Breast epithelium (tissue), 4 donors: ENCODE measurements around the gene ANKRD11. TPM values are rescaled to one million over a fixed set of nuclear protein-coding genes. Genes with fewer than 3 reads are reported as not detected.

Experiments used
- DNase-seq, 2 donors: peaks; one replicate each; pipeline ENCODE4 v3.0.0-alpha.2; 2019; ENCODE audit warnings: low spot score in 2 of 2
- H3K27ac ChIP-seq, 2 donors: fragments of 200-600 bp; sonication (generic) in 1 of 2; one replicate each; pipeline ENCODE4 v1.5.1; 2016 to 2019; ENCODE audit warnings: mild to moderate bottlenecking in 1 of 2
- H3K27me3 ChIP-seq, 2 donors: fragments of 200-600 bp; sonication (generic) in 1 of 2; one replicate each; pipeline versions ENCODE4 v1.5.1 to v1.6.0; 2017 to 2019; ENCODE audit warnings: control low read depth in 1 of 2, mild to moderate bottlenecking in 1 of 2
- H3K36me3 ChIP-seq: fragments of 200-600 bp; one replicate; pipeline ENCODE4 v1.5.1; 2019
- H3K4me1 ChIP-seq, 2 donors: fragments of 200-600 bp; sonication (generic); one replicate each; pipeline ENCODE4 v1.5.1; 2016 to 2019; ENCODE audit warnings: control low read depth in 1 of 2
- H3K4me3 ChIP-seq, 3 donors: fragments of 200-600 bp; sonication (generic); 1 replicate in 2 of 3; 2 replicates in 1 of 3; pipeline ENCODE4 v1.5.1; 2016 to 2019; ENCODE audit warnings: mild to moderate bottlenecking in 3 of 3, moderate library complexity in 2 of 3
- H3K9me3 ChIP-seq, 2 donors: fragments of 200-600 bp; sonication (generic) in 1 of 2; one replicate each; pipeline ENCODE4 v1.5.1; 2016 to 2019; ENCODE audit warnings: control low read depth in 1 of 2
- CTCF ChIP-seq, 3 donors: fragments of 450-650 bp; IDR thresholded peaks; one replicate each; pipeline ENCODE4 v1.5.1; 2016 to 2017; ENCODE audit warnings: antibody characterized with exemption in 3 of 3, mild to moderate bottlenecking in 3 of 3, moderate library complexity in 3 of 3
- POLR2A ChIP-seq: fragments of 450-650 bp; IDR thresholded peaks from one replicate; pipeline ENCODE4 v1.6.1; 2016; ENCODE audit warnings: antibody characterized with exemption, mild to moderate bottlenecking, moderate library complexity
- POLR2AphosphoS5 ChIP-seq, 3 donors: sonication (generic); formaldehyde crosslinking; IDR thresholded peaks; one replicate each; pipeline ENCODE4 v1.6.1; 2017; ENCODE audit warnings: antibody characterized with exemption in 3 of 3
- intact Hi-C: fragments of 100-400 bp; cut with DNase I; formaldehyde crosslinking; loops from one replicate; pipeline ENCODE4 v1.15.1; 2023; ENCODE audit warnings: low total_unique reads
- total RNA-seq, 3 donors: library from RNA; depleted of rRNA; stranded (reverse); fragments of >200 nt; gene quantifications; one replicate each; pipeline ENCODE4 v1.1.0, GENCODE V29; 2016

The ANKRD11 gene
- total RNA-seq, 3 donors from 2014 or later: 64.0 to 79.0 (median 69.2) TPM

- H3K9me3 ChIP-seq: no peaks in the 10 kb centered on the region
- intact Hi-C loops: no loop called here
- no peak overlapping the region for H3K27ac ChIP-seq
These were observed 201.4 kb downstream of the ANKRD11 start for GRCh38 chr16:89288966-89289365.

DNA sequence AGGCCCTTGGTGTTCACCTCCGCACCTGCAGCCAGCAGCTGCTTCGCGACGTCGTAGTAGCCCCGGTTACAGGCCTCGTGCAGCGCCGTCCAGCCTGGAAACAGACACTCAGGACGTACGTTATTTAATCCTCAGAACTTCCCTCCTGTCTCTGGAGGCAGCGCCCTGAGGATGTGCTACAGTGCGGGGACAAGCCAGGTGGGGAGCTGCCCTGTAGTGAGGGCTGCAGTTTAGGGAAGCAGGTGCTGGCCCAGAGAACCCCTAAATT, 201.8 kb downstream of the ANKRD11 start:
- Histone ChIP-seq H3K27ac (no peak overlapping the region), H3K36me3 (peaks cover 7% of the 10 kb centered on the region), H3K4me1 (no peaks in the 10 kb centered on the region), H3K9me3 (no peaks in the 10 kb centered on the region), H3K27me3 (no peaks in the 10 kb centered on the region), H3K4me3 (no peak overlapping the region)
- intact Hi-C loops: no loop called here
- no peak for TF ChIP-seq POLR2A
- no peak for TF ChIP-seq CTCF (IDR thresholded peaks at IDR 0.05)
- TF ChIP-seq POLR2AphosphoS5 (IDR thresholded peaks at IDR 0.05): no peak
- DNase-seq: no peak

More at GRCh38 chr16:89288966-89289365, 201.4 kb downstream of the ANKRD11 start:
- H3K4me3 ChIP-seq: no peak overlapping the region
- no peak for DNase-seq
- TF ChIP-seq POLR2AphosphoS5 (IDR thresholded peaks at IDR 0.05) (no peak), POLR2A (no peak), CTCF (IDR thresholded peaks at IDR 0.05) (no peak)
- H3K36me3 ChIP-seq: peaks cover 7% of the 10 kb centered on the region
- H3K4me1 ChIP-seq: no peaks in the 10 kb centered on the region
- H3K27me3 ChIP-seq: no peaks in the 10 kb centered on the region

DNA sequence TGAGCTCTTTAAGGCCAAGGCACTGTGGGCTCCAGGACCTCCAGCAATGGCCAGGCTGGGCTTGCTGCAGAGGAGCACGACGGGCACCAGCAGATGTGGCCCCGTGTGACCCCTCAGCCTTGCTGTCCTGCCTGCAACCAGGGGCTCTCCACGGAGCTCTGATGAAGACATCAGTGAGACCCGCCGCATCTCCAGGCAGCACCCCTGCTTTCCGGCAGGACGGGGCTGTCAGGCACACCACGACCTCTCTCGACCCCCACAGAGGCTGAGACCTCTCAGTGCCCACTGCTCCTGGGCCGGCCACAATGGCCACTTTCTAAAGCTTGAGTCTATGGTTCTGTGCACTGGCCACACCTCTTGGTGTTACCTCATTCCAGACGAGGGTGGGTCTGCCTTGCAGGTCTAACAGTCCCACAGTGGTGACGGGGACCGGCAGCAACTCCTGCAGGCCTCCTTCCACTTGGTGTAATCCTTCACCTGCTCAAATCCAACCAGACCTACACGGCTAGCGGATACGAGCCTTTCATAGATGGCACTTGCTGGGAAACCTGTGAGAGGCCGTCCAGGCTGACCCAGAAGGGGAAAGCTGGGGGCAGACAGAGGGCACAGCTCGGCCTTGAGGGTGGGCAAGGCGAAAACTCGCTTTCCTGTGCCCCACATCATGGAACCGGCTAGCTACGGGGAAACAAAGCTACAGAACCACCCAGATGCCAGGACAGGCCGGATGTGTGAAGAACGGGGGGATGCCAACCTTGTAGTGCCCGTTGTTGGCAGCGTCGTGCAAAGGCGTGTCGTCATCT, 202.4 kb downstream of the ANKRD11 start:
- DNase-seq: no peak
- no peaks in the 10 kb centered on the region for H3K9me3 ChIP-seq
- no peaks in the 10 kb centered on the region for H3K4me1 ChIP-seq
- H3K4me3 ChIP-seq: no peak overlapping the region
- no peaks in the 10 kb centered on the region for H3K27me3 ChIP-seq
- TF ChIP-seq POLR2A (no peak), CTCF (IDR thresholded peaks at IDR 0.05) (no peak), POLR2AphosphoS5 (IDR thresholded peaks at IDR 0.05) (no peak)
- no peak overlapping the region for H3K27ac ChIP-seq
- H3K36me3 ChIP-seq: peaks cover 7% of the 10 kb centered on the region
- intact Hi-C loops: no loop called here

GRCh38 chr16:89286096-89286495, 204.3 kb downstream of the ANKRD11 start:
- intact Hi-C loops: no loop called here
- H3K36me3 ChIP-seq: peaks cover 7% of the 10 kb centered on the region

More at GRCh38 chr16:89286096-89286495, 204.3 kb downstream of the ANKRD11 start:
- TF ChIP-seq POLR2A: no peak
- no peak for TF ChIP-seq CTCF (IDR thresholded peaks at IDR 0.05)
- no peak for TF ChIP-seq POLR2AphosphoS5 (IDR thresholded peaks at IDR 0.05)
- no peak for DNase-seq
- Histone ChIP-seq H3K4me3 (no peak overlapping the region), H3K4me1 (no peaks in the 10 kb centered on the region), H3K9me3 (no peaks in the 10 kb centered on the region), H3K27me3 (no peaks in the 10 kb centered on the region), H3K27ac (no peak overlapping the region)
